ENCODE measurements around the gene NLGN1.

NLGN1 gene

GRCh38 chr3:173743516-173743915, 346.0 kb downstream of the NLGN1 start:
- H3K4me3 ChIP-seq (ENCODE audit: low read depth, low read length): no peak overlapping the region
- TF ChIP-seq CTCF (IDR thresholded peaks at IDR 0.05; ENCODE audit: control insufficient read depth, extremely low read depth, insufficient read depth): no peak
- no peak for DNase-seq (ENCODE audit: low read depth)

GRCh38 chr3:173744479-173744878, 346.9 kb downstream of the NLGN1 start:
- TF ChIP-seq CTCF (IDR thresholded peaks at IDR 0.05; ENCODE audit: control insufficient read depth, extremely low read depth, insufficient read depth): no peak

GRCh38 chr3:173744895-173745294, 347.4 kb downstream of the NLGN1 start:
- DNase-seq (ENCODE audit: low read depth): no peak
- no peak for TF ChIP-seq CTCF (IDR thresholded peaks at IDR 0.05; ENCODE audit: control insufficient read depth, extremely low read depth, insufficient read depth)
- no peak overlapping the region for H3K4me3 ChIP-seq (ENCODE audit: low read depth, low read length)

More at GRCh38 chr3:173744479-173744878, 346.9 kb downstream of the NLGN1 start:
- DNase-seq (ENCODE audit: low read depth): no peak
- no peak overlapping the region for H3K4me3 ChIP-seq (ENCODE audit: low read depth, low read length)

- no peak overlapping the region for H3K4me3 ChIP-seq (ENCODE audit: low read depth, low read length)
- no peak for TF ChIP-seq CTCF (IDR thresholded peaks at IDR 0.05; ENCODE audit: control insufficient read depth, extremely low read depth, insufficient read depth)
- no peak for DNase-seq (ENCODE audit: low read depth)
Measured at GRCh38 chr3:173745952-173746682, 348.6 kb downstream of the NLGN1 start.

- no peak for DNase-seq (ENCODE audit: low read depth)
- TF ChIP-seq CTCF (IDR thresholded peaks at IDR 0.05; ENCODE audit: control insufficient read depth, extremely low read depth, insufficient read depth): no peak
- H3K4me3 ChIP-seq (ENCODE audit: low read depth, low read length): no peak overlapping the region
Measured at GRCh38 chr3:173747427-173747826, 349.9 kb downstream of the NLGN1 start.

GRCh38 chr3:173748105-173748504, 350.6 kb downstream of the NLGN1 start:
- H3K4me3 ChIP-seq (ENCODE audit: low read depth, low read length): no peak overlapping the region
- DNase-seq (ENCODE audit: low read depth): peak; percentile 82
- no peak for TF ChIP-seq CTCF (IDR thresholded peaks at IDR 0.05; ENCODE audit: control insufficient read depth, extremely low read depth, insufficient read depth)

- TF ChIP-seq CTCF (IDR thresholded peaks at IDR 0.05; ENCODE audit: control insufficient read depth, extremely low read depth, insufficient read depth): no peak
- no peak overlapping the region for H3K4me3 ChIP-seq (ENCODE audit: low read depth, low read length)
- no peak for DNase-seq (ENCODE audit: low read depth)
Measured at GRCh38 chr3:173750095-173750494, 352.6 kb downstream of the NLGN1 start.
